H1 (cell line): ENCODE data around the gene ECI1. TPM values are rescaled to one million over a fixed set of nuclear protein-coding genes. Genes with fewer than 3 reads are reported as not detected.

ENCODE experiments used
- CTCF ChIA-PET: fragments of 300-600 bp; sonication (Branson Sonifier 250); formaldehyde crosslinking; loops from one replicate; lab custom pipeline; 2021; ENCODE audit not compliant: partially characterized antibody; lab: Charles Lee
- POLR2A ChIA-PET: fragments of 300-600 bp; sonication (Branson Sonifier 250); formaldehyde crosslinking; loops from one replicate; lab custom pipeline; 2021; ENCODE audit warnings: inconsistent platforms; ENCODE audit not compliant: partially characterized antibody; lab: Charles Lee
- DNase-seq, 2 experiments: peaks; one replicate each; pipeline versions ENCODE4 v3.0.0 to v3.0.0-alpha.2; 2010 to 2022; ENCODE audit warnings: low spot score in 2 of 2, low read depth in 1 of 2, mixed read lengths in 1 of 2
- FAIRE-seq: peaks from 2 replicates; lab custom pipeline; 2011; peaks lifted over from hg19 to GRCh38; lab: Jason Lieb, UNC
- H2AFZ ChIP-seq: 2 replicates; pipeline ENCODE4 v1.8.1; 2012; ENCODE audit warnings: low read length, inconsistent platforms
- H2AK5ac ChIP-seq: 2 replicates; pipeline ENCODE4 v1.6.1; 2013; ENCODE audit warnings: low read depth, low read length
- H2BK120ac ChIP-seq: replicated peaks from 2 replicates; pipeline ENCODE3; 2013; ENCODE audit warnings: low read depth, low read length, inconsistent platforms
- H2BK12ac ChIP-seq: 2 replicates; pipeline ENCODE4 v1.6.1; 2013; ENCODE audit warnings: low read depth, low read length
- H2BK15ac ChIP-seq: 2 replicates; pipeline ENCODE4 v1.6.1; 2013; ENCODE audit warnings: low read length
- H2BK20ac ChIP-seq: 2 replicates; pipeline ENCODE4 v1.6.1; 2013; ENCODE audit warnings: low read length
- H2BK5ac ChIP-seq: 2 replicates; pipeline ENCODE4 v1.6.1; 2013; ENCODE audit warnings: low read depth, low read length
- H3K14ac ChIP-seq: 2 replicates; pipeline ENCODE4 v1.6.1; 2013; ENCODE audit warnings: inconsistent platforms; ENCODE audit not compliant: insufficient read length
- H3K18ac ChIP-seq: 2 replicates; pipeline ENCODE4 v1.6.1; 2013; ENCODE audit warnings: low read length; ENCODE audit errors: extremely low read depth
- H3K23ac ChIP-seq: 2 replicates; pipeline ENCODE4 v1.6.1; 2013; ENCODE audit warnings: inconsistent platforms; ENCODE audit not compliant: insufficient read length
- H3K23me2 ChIP-seq: 2 replicates; pipeline ENCODE4 v1.6.1; 2013; ENCODE audit warnings: low read depth, low read length
- H3K27ac ChIP-seq: 2 replicates; pipeline ENCODE4 v1.6.1; 2011; ENCODE audit warnings: low read depth, low read length, inconsistent platforms
- H3K27me3 ChIP-seq, 4 experiments: replicated peaks in 1 of 4; 1 replicate in 1 of 4; 2 replicates in 3 of 4; pipeline versions ENCODE4 v1.6.1 to v1.8.1; 2011 to 2013; ENCODE audit warnings: low read length in 3 of 4, mild to moderate bottlenecking in 3 of 4, inconsistent platforms in 2 of 4, mixed read lengths in 2 of 4, moderate library complexity in 1 of 4; ENCODE audit not compliant: control insufficient read depth in 3 of 4, insufficient read depth in 3 of 4; ENCODE audit errors: extremely low read depth in 1 of 4
- H3K36me3 ChIP-seq, 4 experiments: 2 replicates each; pipeline versions ENCODE4 v1.6.1 to v1.8.1; 2011 to 2013; ENCODE audit warnings: mild to moderate bottlenecking in 4 of 4, low read length in 3 of 4, moderate library complexity in 2 of 4, control low read depth in 1 of 4, inconsistent platforms in 1 of 4; ENCODE audit not compliant: insufficient read depth in 4 of 4, control insufficient read depth in 2 of 4
- H3K4ac ChIP-seq: replicated peaks from 2 replicates; pipeline ENCODE3; 2013; ENCODE audit warnings: low read length, low read depth, mixed read lengths, inconsistent platforms; ENCODE audit not compliant: insufficient read length
- H3K4me1 ChIP-seq, 4 experiments: replicated peaks in 1 of 4; 1 replicate in 1 of 4; 2 replicates in 3 of 4; pipeline versions ENCODE4 v1.6.1 to v1.8.1; 2011 to 2013; ENCODE audit warnings: low read length in 3 of 4, inconsistent platforms in 2 of 4, mixed read lengths in 1 of 4; ENCODE audit not compliant: insufficient read depth in 4 of 4, control insufficient read depth in 3 of 4
- H3K4me2 ChIP-seq, 2 experiments: 2 replicates each; pipeline versions ENCODE4 v1.6.1 to v1.8.1; 2011 to 2013; ENCODE audit warnings: low read depth in 2 of 2, low read length in 2 of 2, control low read depth in 1 of 2, inconsistent platforms in 1 of 2, mild to moderate bottlenecking in 1 of 2; ENCODE audit not compliant: insufficient read depth in 1 of 2
- H3K4me3 ChIP-seq, 4 experiments: fragments of 200-600, 300-600 bp in 1 of 4; sonication (generic), shearing (Covaris generic), sonication (Bioruptor Twin) in 1 of 4; 2 replicates each; pipeline versions ENCODE4 v1.5.1 to v1.8.1; 2011 to 2016; ENCODE audit warnings: low read length in 4 of 4, low read depth in 3 of 4, control low read depth in 2 of 4, inconsistent platforms in 2 of 4, mild to moderate bottlenecking in 2 of 4, mixed read lengths in 1 of 4, moderate library complexity in 1 of 4; ENCODE audit not compliant: insufficient read depth in 2 of 4; ENCODE audit errors: extremely low read depth in 1 of 4
- H3K56ac ChIP-seq: replicated peaks from 2 replicates; pipeline ENCODE3; 2013; ENCODE audit warnings: low read depth, mild to moderate bottlenecking, mixed read lengths, low read length, inconsistent platforms; ENCODE audit not compliant: insufficient read length
- H3K79me1 ChIP-seq: 2 replicates; pipeline ENCODE4 v1.6.1; 2013; ENCODE audit warnings: low read depth, low read length, control low read depth
- H3K79me2 ChIP-seq, 2 experiments: 2 replicates each; pipeline versions ENCODE4 v1.6.1 to v1.8.1; 2012 to 2013; ENCODE audit warnings: low read length in 2 of 2, mild to moderate bottlenecking in 2 of 2, inconsistent platforms in 1 of 2; ENCODE audit not compliant: insufficient read depth in 2 of 2, control insufficient read depth in 1 of 2
- H3K9ac ChIP-seq, 4 experiments: replicated peaks in 1 of 4; 1 replicate in 1 of 4; 2 replicates in 3 of 4; pipeline versions ENCODE4 v1.6.1 to v1.8.1; 2011 to 2013; ENCODE audit warnings: low read depth in 3 of 4, low read length in 3 of 4, control low read depth in 2 of 4, mild to moderate bottlenecking in 2 of 4, moderate library complexity in 2 of 4, inconsistent platforms in 1 of 4; ENCODE audit errors: extremely low read depth in 1 of 4
- H3K9me3 ChIP-seq, 2 experiments: 2 replicates each; pipeline versions ENCODE4 v1.6.1 to v1.8.1; 2012 to 2013; ENCODE audit warnings: mild to moderate bottlenecking in 2 of 2, moderate library complexity in 2 of 2, control low read depth in 1 of 2, inconsistent platforms in 1 of 2, low read depth in 1 of 2, low read length in 1 of 2, mixed read lengths in 1 of 2; ENCODE audit not compliant: insufficient read depth in 2 of 2
- H4K20me1 ChIP-seq, 2 experiments: replicated peaks in 1 of 2; 2 replicates each; pipeline versions ENCODE3 to v1.8.1; 2011 to 2013; ENCODE audit warnings: inconsistent platforms in 2 of 2, low read length in 2 of 2, mild to moderate bottlenecking in 1 of 2; ENCODE audit not compliant: insufficient read depth in 2 of 2, control insufficient read depth in 1 of 2
- H4K5ac ChIP-seq: 2 replicates; pipeline ENCODE4 v1.6.1; 2013; ENCODE audit warnings: low read length, low read depth, mixed read lengths, inconsistent platforms; ENCODE audit not compliant: insufficient read length
- H4K8ac ChIP-seq: 2 replicates; pipeline ENCODE4 v1.8.0; 2013; ENCODE audit warnings: mild to moderate bottlenecking, moderate library complexity, low read length, inconsistent platforms; ENCODE audit not compliant: insufficient read depth; ENCODE audit errors: extremely low read depth
- H4K91ac ChIP-seq: replicated peaks from 2 replicates; pipeline ENCODE3; 2013; ENCODE audit warnings: low read length, mixed read lengths, inconsistent platforms; ENCODE audit not compliant: insufficient read length
- CREB1 ChIP-seq: IDR thresholded peaks from 2 replicates; pipeline ENCODE4 v1.6.1; 2012; ENCODE audit warnings: inconsistent platforms
- KDM4A ChIP-seq: IDR thresholded peaks from one replicate; pipeline ENCODE4 v1.7.1; 2012; ENCODE audit warnings: low read depth, mild to moderate bottlenecking, moderate library complexity, low read length, inconsistent platforms; ENCODE audit not compliant: severe bottlenecking
- KDM5A ChIP-seq: fragments of 200-600 bp; IDR thresholded peaks from 2 replicates; pipeline ENCODE4 v1.7.1; 2012; ENCODE audit warnings: mild to moderate bottlenecking, low read length, inconsistent platforms, mixed read lengths
- PHF8 ChIP-seq: fragments of 200-600 bp; sonication (generic); conservative IDR thresholded peaks from 2 replicates; pipeline ENCODE4 v1.7.1; 2012; ENCODE audit warnings: low read depth, mild to moderate bottlenecking, inconsistent platforms, low read length, moderate library complexity
- RBBP5 ChIP-seq: IDR thresholded peaks from 2 replicates; pipeline ENCODE4 v1.7.1; 2012; ENCODE audit warnings: low read depth, mild to moderate bottlenecking, inconsistent platforms, low read length, moderate library complexity, borderline replicate concordance
- SAP30 ChIP-seq: fragments of 300-600 bp; sonication (generic); IDR thresholded peaks from 2 replicates; pipeline ENCODE4 v1.7.1; 2012; ENCODE audit warnings: low read length, moderate library complexity, mild to moderate bottlenecking, inconsistent platforms; ENCODE audit not compliant: insufficient read depth, insufficient replicate concordance
- SIN3A ChIP-seq, 2 experiments: IDR thresholded peaks in 1 of 2; conservative IDR thresholded peaks in 1 of 2; 2 replicates each; pipeline ENCODE4 v1.6.1; 2011 to 2012; ENCODE audit warnings: low read length in 2 of 2, improper control_type of control experiment in 1 of 2, low read depth in 1 of 2, mild to moderate bottlenecking in 1 of 2
- TEAD4 ChIP-seq: IDR thresholded peaks from 2 replicates; pipeline ENCODE4 v1.6.1; 2012; ENCODE audit warnings: low read depth, low read length, inconsistent platforms, mixed read lengths
- WGBS, 2 experiments: shearing (Covaris generic) in 1 of 2; methylation state at CpG; one replicate each; pipeline versions ENCODE4 v1.1.6 to v1.1.7; 2013 to 2015; ENCODE audit warnings: low lambda C conversion rate in 2 of 2, mixed read lengths in 2 of 2, inconsistent platforms in 1 of 2, low coverage in 1 of 2, missing lambda C conversion rate in 1 of 2; ENCODE audit not compliant: insufficient replicate concordance in 2 of 2, insufficient coverage in 1 of 2, insufficient read length in 1 of 2; ENCODE audit errors: extremely low coverage in 1 of 2, missing lambda C conversion rate in 1 of 2; 5-methylcytosine and 5-hydroxymethylcytosine counted together
- polyA plus RNA-seq, 7 experiments: library from polyadenylated mRNA; depleted of rRNA in 3 of 7; stranded (reverse) in 5 of 7; unstranded in 2 of 7; fragments of >200 nt in 5 of 7; fragments of 200-250 nt in 2 of 7; gene quantifications; 1 replicate in 5 of 7; 2 replicates in 1 of 7; 4 replicates in 1 of 7; pipeline versions ENCODE4 v1.2.1 to v1.2.3, GENCODE V29; 2011 to 2013; ENCODE audit warnings: missing spikeins in 2 of 7, mixed read lengths in 2 of 7
- total RNA-seq: library from RNA; stranded (reverse); fragmentation: NEBNext Ultra II Directional; extraction: Animal tissue kit (Norgen Biotek cat#: 25700); gene quantifications from 2 replicates; pipeline ENCODE4 v1.2.1, GENCODE V29; 2021

ECI1 gene
- total and polyA plus RNA-seq, 2 of the 8 experiments (the other 6 are each of a cell fraction or from before 2014, with no cell fraction given) = 79.5 to 151 TPM

- Histone ChIP-seq H3K9me3 (no peaks in the 10 kb centered on the region), H4K5ac (no peak overlapping the region), H2BK5ac (peak overlapping the region; percentile 71), H3K4ac (no peak overlapping the region), H4K20me1 (peaks cover 8 to 37% of the 10 kb centered on the region in 2 experiments), H2BK120ac (no peak overlapping the region), H3K18ac (no peak overlapping the region; the same call in 1 of the 2 replicates), H3K79me2 (peaks cover 3 to 18% of the 10 kb centered on the region in 2 experiments; a peak in 3 of 4 replicates), H3K14ac (no peak overlapping the region), H3K79me1 (peaks cover 4% of the 10 kb centered on the region), H3K4me2 (peak overlapping the region; percentile 80 to 84), H2BK20ac (no peak overlapping the region)
- ChIA-PET CTCF (interaction anchor here (0.6 to 1.0 kb wide), 2 partner anchors 15 to 36 kb away, joined by 3 read pairs; no protein-coding TSS in a partner anchor), POLR2A (interaction anchor here (0.6 to 15.1 kb wide), 24 partner anchors 8 to 319 kb away, joined by 3 to 156 read pairs (median 4); partner anchors contain the start of genes DNASE1L2, E4F1, ECI1 and TRAF7)
- FAIRE-seq (no peak), DNase-seq (no peak)
- 3% methylated on average over 66 of the region's 98 CpGs; no CpG with 5 or more reads in 1 of the 2 experiments for WGBS, 2 experiments
- TF ChIP-seq PHF8 (peak; percentile 81), TEAD4 (no peak), CREB1 (peak; percentile 57; the same call in 1 of the 2 replicates), KDM5A (0 out of 2 replicates have a peak, but pooled peaks have one; percentile 30), SAP30 (no peak), RBBP5 (peak; percentile 15; the same call in 1 of the 2 replicates), KDM4A (peak; percentile 64), SIN3A (conservative IDR thresholded peaks at IDR 0.05 in 1 of 2, IDR thresholded peaks at IDR 0.05 in 1 of 2; ENCODE audit: low read depth in 1 of 2, low read length in 2 of 2) (peak in 1 of 2 experiments; percentile 46; a peak in 1 of 4 replicates)
- TF ChIP-seq, all 59 proteins: peak for 6
- Histone ChIP-seq H3K27me3 (no peaks in the 10 kb centered on the region), H3K36me3 (peaks cover 4 to 19% (median 9%) of the 10 kb centered on the region in 4 experiments; a peak in 6 of 8 replicates), H3K23me2 (peaks cover 9% of the 10 kb centered on the region), H3K27ac (peak overlapping the region; percentile 78; the same call in 1 of the 2 replicates), H3K4me1 (peaks cover 0 to 17% (median 5%) of the 10 kb centered on the region in 4 experiments; a peak in 5 of 7 replicates), H3K4me3 (peak overlapping the region; percentile 74 to 92 (median 78)), H3K56ac (peak overlapping the region; percentile 59), H3K9ac (peak overlapping the region; percentile 56 to 97 (median 90)), H2BK15ac (no peak overlapping the region), H3K23ac (no peak overlapping the region), H4K91ac (peak overlapping the region; percentile 15), H2BK12ac (no peak overlapping the region), H4K8ac (peak overlapping the region; percentile 89; the same call in 1 of the 2 replicates), H2AFZ (no peak overlapping the region), H2AK5ac (no peak overlapping the region)
These were observed 37.3 kb downstream of the ECI1 start for GRCh38 chr16:2213817-2214718.
